Astrocyte of the spinal cord (primary cell): ENCODE results near the gene PPP3R1.

Source experiments
- DNase-seq: peaks from one replicate; pipeline ENCODE4 v3.0.0; 2011; ENCODE audit warnings: low read depth, low spot score
- H3K4me3 ChIP-seq: 2 replicates; pipeline ENCODE4 v1.5.1; 2011; ENCODE audit warnings: low read depth, mild to moderate bottlenecking, low read length, moderate library complexity
- in situ Hi-C: cut with HindIII; loops from 2 replicates; pipeline ENCODE4 v1.10.0; 2017; ENCODE audit warnings: low sequenced_read_pairs
- TF ChIP-seq, protein P1 (sequence below): IDR thresholded peaks from 2 replicates; pipeline ENCODE4 v1.5.1; 2012; ENCODE audit warnings: low read depth, mild to moderate bottlenecking, low read length, inconsistent platforms

The PPP3R1 gene

DNA sequence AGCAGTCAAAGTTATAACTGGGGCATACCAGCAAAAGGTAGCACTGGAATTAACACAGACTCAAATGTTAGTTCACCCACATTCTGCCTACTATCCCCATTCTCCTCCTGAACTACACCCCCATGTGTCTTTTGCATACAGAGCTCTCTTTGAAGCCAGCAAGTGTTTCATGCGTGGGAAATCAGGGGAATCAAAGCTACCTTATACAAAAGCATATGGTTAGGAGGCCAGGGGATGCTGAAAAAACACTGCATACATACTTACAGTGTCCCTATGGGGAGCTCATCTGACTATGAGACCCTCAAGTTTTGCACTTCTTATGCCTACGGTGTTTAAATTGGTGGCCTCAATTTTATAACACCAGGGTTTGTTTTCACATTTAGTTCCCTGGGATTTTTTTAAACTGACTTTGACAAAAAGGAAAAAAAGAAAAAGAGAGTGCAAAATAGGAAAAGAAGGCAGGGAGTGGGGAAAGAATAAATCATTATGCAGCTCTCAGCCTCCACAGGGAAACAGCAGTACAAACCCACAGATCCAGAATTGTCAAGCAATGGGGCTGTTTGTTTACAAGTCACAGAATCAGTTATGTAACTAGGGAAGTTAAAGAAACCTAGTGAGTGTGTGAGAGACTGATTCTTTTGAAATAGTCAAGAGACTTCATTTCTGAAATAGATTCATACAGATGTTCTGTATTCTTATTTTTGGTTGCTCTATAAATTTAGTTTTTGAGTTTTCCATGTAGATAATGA is 20.1 kb upstream of the PPP3R1 start:
- TF ChIP-seq, protein P1, sequence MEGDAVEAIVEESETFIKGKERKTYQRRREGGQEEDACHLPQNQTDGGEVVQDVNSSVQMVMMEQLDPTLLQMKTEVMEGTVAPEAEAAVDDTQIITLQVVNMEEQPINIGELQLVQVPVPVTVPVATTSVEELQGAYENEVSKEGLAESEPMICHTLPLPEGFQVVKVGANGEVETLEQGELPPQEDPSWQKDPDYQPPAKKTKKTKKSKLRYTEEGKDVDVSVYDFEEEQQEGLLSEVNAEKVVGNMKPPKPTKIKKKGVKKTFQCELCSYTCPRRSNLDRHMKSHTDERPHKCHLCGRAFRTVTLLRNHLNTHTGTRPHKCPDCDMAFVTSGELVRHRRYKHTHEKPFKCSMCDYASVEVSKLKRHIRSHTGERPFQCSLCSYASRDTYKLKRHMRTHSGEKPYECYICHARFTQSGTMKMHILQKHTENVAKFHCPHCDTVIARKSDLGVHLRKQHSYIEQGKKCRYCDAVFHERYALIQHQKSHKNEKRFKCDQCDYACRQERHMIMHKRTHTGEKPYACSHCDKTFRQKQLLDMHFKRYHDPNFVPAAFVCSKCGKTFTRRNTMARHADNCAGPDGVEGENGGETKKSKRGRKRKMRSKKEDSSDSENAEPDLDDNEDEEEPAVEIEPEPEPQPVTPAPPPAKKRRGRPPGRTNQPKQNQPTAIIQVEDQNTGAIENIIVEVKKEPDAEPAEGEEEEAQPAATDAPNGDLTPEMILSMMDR: no peak
- H3K4me3 ChIP-seq: no peak overlapping the region
- DNase-seq: no peak
- in situ Hi-C loops: no loop called here

DNA sequence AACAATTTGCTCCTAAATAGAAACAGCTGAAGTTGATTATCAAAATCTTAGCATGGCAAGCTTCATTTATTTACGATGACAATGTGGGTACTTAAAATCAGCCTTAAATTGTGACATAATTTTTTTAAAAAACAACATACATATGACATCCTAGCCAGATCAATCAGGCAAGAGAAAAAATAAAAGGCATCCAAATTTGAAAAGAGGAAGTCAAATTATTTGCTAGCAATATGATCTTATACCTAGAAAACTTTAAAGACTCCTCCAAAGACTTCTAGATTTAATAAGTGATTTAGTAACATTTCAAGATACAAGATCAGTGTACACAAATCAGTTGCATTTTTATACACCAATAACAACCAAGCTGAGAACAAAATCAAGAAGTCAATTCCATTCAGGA is 14.3 kb upstream of the PPP3R1 start:
- no peak for DNase-seq
- TF ChIP-seq, protein P1: no peak
- no peak overlapping the region for H3K4me3 ChIP-seq
- in situ Hi-C loops: no loop called here

- in situ Hi-C loops: no loop called here
- no peak overlapping the region for H3K4me3 ChIP-seq
- TF ChIP-seq, protein P1: no peak
- DNase-seq: no peak
Observed at GRCh38 chr2:68263632-68264031, 11.3 kb upstream of the PPP3R1 start.

DNA sequence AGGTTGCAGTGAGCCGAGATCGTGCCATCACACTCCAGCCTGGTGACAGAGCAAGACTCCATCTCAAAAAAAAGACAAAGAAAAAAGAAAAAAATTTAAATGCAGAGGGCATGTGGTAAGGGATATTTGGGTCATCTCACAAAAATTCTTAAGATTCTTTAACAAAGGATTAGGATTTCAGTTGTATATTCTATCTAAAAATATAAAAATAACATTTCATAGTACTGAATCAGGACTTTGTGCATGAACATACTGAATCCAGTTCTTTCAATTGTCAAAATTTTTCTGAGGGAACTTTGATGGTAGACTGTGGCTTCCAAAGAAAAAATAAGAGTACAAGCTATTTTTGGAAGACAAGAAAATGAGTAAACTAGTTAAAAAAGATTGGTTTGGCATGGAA is 6.5 kb upstream of the PPP3R1 start:
- in situ Hi-C loops: no loop called here
- H3K4me3 ChIP-seq: no peak overlapping the region
- no peak for DNase-seq
- TF ChIP-seq, protein P1: no peak

DNA sequence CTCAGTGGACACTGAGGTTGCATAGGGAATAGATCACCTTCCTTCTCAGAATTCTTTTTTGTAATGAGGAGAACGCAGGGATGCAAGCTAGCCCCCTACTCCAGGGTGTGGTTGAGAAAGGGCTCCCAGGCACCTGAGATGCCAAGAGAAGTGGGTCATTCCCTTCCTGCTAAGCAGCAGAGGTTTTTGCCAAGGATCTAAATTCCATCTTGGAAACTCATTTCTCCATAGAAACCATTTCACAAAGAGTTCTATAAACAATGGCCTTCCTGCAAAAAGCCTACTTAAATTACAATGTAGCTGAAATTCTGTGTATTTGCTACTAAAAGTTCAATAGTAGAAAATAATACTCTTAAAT is 3.7 kb upstream of the PPP3R1 start:
- peak; percentile 70 for DNase-seq
- TF ChIP-seq, protein P1: no peak
- in situ Hi-C loops: no loop called here
- no peak overlapping the region for H3K4me3 ChIP-seq

GRCh38 chr2:68253219-68254068 is 1.1 kb upstream of the PPP3R1 start:
- peak overlapping the region; percentile 72 for H3K4me3 ChIP-seq
- peak; percentile 55 for DNase-seq
- in situ Hi-C loops: no loop called here
- TF ChIP-seq, protein P1: no peak
